GM21447 (cell line): ENCODE measurements around the gene SBK2.
"Not testable (repeated sequence)": the region's sequence is repeated elsewhere in the genome, so short reads cannot be mapped to it uniquely, and the experiment has no call there.

Source experiments
- ATAC-seq: cut with Tn5 transposase; IDR thresholded peaks from one replicate; pipeline ENCODE4 v1.9.1; 2021; ENCODE audit not compliant: unreplicated experiment

Gene SBK2

GRCh38 chr19:55536951-55537740 is at the start of gene SBK2:
Gene SBK2 (minus strand): TSS chr19:55537133. CDS start chr19:55536294, 839 bp downstream.
- no peak for ATAC-seq

- no peak for ATAC-seq
These were observed 48.9 kb upstream of the SBK2 start for GRCh38 chr19:55585658-55586339.

GRCh38 chr19:55584871-55585270 is 47.9 kb upstream of the SBK2 start:
- no peak for ATAC-seq

- ATAC-seq, result not testable (repeated sequence)
These were observed 47.0 kb upstream of the SBK2 start for GRCh38 chr19:55583897-55584296.

GRCh38 chr19:55582284-55582683 is 45.4 kb upstream of the SBK2 start:
- ATAC-seq, result not testable (repeated sequence)

- no peak for ATAC-seq
These were observed 44.9 kb upstream of the SBK2 start for GRCh38 chr19:55581823-55582223.

- ATAC-seq, result no peak
These were observed 44.4 kb upstream of the SBK2 start for GRCh38 chr19:55581145-55581822.

GRCh38 chr19:55580628-55581144 is 43.8 kb upstream of the SBK2 start, which contains the start of gene ZNF579:
Gene ZNF579 (minus strand): TSS chr19:55580848. CDS start chr19:55579639, 1,209 bp downstream.
- peak; percentile 62 for ATAC-seq

- ATAC-seq, result peak; percentile 15
These were observed 43.1 kb upstream of the SBK2 start for GRCh38 chr19:55579766-55580621.

GRCh38 chr19:55578761-55579747 is 42.1 kb upstream of the SBK2 start:
- ATAC-seq, result no peak

- no peak for ATAC-seq
These were observed 41.3 kb upstream of the SBK2 start for GRCh38 chr19:55578031-55578760.

GRCh38 chr19:55576746-55577145 is 39.8 kb upstream of the SBK2 start:
- no peak for ATAC-seq

GRCh38 chr19:55573929-55574328 is 37.0 kb upstream of the SBK2 start:
- ATAC-seq, result not testable (repeated sequence)

GRCh38 chr19:55569477-55569876 is 32.5 kb upstream of the SBK2 start:
- not testable (repeated sequence) for ATAC-seq

GRCh38 chr19:55567708-55568328 is 30.9 kb upstream of the SBK2 start:
- ATAC-seq, result no peak

- ATAC-seq, result no peak
These were observed 29.9 kb upstream of the SBK2 start for GRCh38 chr19:55566823-55567222.

- ATAC-seq, result no peak
These were observed 26.3 kb upstream of the SBK2 start for GRCh38 chr19:55563261-55563690.

- ATAC-seq, result no peak
These were observed 22.8 kb upstream of the SBK2 start for GRCh38 chr19:55559684-55560083.
